GM12873 (cell line): ENCODE measurements around the gene SLC15A1.

Source experiments
- TF ChIP-seq, protein P1 (sequence below): IDR thresholded peaks from 2 replicates; pipeline ENCODE4 v1.5.1; 2012; ENCODE audit warnings: low read depth, mild to moderate bottlenecking, moderate library complexity, low read length, control low read depth; ENCODE audit not compliant: insufficient read depth; ENCODE audit errors: missing control alignments

Gene SLC15A1

GRCh38 chr13:98765996-98766519 is 13.6 kb upstream of the SLC15A1 start:
- TF ChIP-seq, protein P1, sequence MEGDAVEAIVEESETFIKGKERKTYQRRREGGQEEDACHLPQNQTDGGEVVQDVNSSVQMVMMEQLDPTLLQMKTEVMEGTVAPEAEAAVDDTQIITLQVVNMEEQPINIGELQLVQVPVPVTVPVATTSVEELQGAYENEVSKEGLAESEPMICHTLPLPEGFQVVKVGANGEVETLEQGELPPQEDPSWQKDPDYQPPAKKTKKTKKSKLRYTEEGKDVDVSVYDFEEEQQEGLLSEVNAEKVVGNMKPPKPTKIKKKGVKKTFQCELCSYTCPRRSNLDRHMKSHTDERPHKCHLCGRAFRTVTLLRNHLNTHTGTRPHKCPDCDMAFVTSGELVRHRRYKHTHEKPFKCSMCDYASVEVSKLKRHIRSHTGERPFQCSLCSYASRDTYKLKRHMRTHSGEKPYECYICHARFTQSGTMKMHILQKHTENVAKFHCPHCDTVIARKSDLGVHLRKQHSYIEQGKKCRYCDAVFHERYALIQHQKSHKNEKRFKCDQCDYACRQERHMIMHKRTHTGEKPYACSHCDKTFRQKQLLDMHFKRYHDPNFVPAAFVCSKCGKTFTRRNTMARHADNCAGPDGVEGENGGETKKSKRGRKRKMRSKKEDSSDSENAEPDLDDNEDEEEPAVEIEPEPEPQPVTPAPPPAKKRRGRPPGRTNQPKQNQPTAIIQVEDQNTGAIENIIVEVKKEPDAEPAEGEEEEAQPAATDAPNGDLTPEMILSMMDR: no peak

GRCh38 chr13:98761986-98762616 is 9.6 kb upstream of the SLC15A1 start:
- TF ChIP-seq, protein P1: no peak

DNA sequence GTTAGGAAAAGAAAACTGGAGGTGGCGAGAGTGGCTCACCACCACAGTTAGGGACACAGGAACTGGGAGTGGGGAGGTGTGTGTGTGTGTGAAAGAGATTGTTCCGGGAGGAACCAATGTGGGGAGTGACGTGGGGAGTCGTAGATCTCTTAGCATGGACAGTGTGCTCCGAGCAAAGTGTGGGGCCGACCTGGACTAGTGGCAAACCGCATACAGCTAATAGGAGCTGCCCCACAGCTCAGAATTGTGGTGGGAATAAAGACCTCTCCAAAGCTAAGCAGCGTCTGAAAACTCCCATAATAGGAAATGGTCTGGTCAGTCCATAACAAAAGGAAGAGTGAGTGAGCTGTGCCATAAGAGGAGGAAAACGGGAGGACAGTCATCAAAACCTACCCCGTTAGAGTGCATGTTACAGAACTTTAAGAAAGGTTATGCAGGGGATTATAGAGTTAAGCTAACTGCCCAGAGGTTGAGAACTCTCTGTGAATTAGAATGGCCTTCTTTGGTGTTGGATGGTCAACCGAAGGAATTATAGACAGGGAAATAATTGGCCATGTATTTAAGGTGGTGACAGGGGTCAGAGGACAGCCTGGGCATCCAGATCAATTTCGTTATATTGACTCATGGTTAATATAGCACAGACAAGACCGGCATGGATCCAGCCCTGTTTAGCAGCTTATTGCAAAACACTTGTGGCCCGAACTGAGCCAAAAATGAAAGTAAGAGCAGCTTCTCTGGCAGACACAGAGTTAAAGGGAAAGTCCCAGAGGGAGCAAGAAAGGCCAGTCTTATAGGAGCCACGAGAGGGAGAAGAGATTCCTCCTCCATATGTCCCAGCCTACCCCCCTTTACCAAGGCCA is 8.9 kb upstream of the SLC15A1 start:
- TF ChIP-seq, protein P1: no peak

DNA sequence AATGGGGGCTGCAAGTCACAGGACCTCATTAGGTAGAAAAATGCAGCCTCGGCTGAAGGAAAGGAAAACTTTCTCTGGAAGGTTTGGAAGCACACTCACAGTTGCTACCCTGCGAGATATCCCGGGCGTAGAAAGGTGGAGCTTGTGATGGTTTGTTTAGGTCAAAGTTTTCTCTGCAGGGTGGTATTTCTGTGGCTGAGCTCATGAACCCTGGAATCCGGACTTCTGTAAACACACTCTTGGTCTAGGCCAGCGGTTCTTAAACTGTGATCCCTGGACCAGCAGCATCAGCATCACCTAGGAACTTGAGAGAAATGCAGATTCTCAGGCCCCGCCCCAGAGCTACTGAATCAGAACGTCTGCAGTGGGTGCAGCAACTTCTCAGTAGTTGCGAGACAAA is 3.3 kb upstream of the SLC15A1 start:
- TF ChIP-seq, protein P1: no peak

- TF ChIP-seq, protein P1: no peak
These were observed 2.6 kb upstream of the SLC15A1 start for GRCh38 chr13:98755116-98755515.

DNA sequence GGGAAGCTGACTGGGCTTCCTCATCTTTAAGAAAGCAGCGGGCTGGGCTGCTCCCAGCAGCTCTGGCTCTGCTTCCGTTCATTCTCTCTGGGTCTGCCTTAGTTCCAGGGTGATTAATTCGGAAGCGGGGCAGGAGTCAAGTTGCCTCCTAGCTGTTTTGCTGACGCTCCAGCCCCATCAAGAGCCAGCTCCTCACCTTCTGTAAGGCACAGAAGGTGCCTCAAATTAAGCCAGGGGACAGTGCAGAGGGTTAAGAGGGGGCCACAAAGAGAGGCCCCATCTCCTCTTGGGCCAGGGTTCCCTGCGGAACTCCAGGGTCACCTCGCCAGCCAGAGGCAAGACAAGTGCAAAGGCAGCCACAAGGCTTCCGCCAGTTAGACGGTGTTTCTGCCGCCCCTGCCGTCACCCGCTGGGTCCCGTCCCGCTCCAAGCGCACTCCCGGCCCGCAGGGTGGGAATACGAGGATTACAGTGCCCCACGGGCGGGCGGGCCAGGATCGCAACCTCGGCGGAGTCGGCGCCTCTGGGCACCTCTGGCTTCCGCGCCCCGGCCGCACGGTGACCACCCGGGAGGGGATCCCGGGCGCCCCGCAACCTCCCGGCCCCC is 508 bp downstream of the SLC15A1 start:
- TF ChIP-seq, protein P1: no peak

DNA sequence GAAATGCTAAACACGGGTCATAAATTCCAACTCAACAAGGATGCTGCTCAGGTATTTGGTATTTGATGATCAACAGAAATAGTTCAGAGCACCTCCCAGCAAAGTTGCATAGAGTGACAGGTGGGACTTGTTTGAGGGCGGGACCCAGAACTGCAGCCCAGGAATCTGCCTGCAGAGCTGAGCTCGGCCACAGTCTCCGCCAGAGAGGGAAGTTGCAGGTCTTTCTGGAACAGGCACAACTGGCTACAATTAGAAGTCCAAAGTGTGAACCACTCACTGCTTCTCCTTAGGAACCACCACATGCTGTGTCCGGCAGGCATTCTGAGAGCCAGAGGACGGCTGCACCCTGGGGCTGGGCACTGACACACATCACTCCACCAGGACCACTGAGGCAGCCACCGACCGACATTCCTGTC is 1.1 kb downstream of the SLC15A1 start:
- TF ChIP-seq, protein P1: no peak
